GM19397 (cell line): ENCODE results near the gene SURF6.
A peak's percentile ranks its signal among the peaks of the same experiment; 100 is the strongest.
"Not testable (repeated sequence)": the region's sequence is repeated elsewhere in the genome, so short reads cannot be mapped to it uniquely, and the experiment has no call there.

ENCODE experiments used
- ATAC-seq: cut with Tn5 transposase; IDR thresholded peaks from one replicate; pipeline ENCODE4 v1.9.1; 2021; ENCODE audit warnings: mild to moderate bottlenecking, moderate library complexity; ENCODE audit not compliant: unreplicated experiment

Gene SURF6

DNA sequence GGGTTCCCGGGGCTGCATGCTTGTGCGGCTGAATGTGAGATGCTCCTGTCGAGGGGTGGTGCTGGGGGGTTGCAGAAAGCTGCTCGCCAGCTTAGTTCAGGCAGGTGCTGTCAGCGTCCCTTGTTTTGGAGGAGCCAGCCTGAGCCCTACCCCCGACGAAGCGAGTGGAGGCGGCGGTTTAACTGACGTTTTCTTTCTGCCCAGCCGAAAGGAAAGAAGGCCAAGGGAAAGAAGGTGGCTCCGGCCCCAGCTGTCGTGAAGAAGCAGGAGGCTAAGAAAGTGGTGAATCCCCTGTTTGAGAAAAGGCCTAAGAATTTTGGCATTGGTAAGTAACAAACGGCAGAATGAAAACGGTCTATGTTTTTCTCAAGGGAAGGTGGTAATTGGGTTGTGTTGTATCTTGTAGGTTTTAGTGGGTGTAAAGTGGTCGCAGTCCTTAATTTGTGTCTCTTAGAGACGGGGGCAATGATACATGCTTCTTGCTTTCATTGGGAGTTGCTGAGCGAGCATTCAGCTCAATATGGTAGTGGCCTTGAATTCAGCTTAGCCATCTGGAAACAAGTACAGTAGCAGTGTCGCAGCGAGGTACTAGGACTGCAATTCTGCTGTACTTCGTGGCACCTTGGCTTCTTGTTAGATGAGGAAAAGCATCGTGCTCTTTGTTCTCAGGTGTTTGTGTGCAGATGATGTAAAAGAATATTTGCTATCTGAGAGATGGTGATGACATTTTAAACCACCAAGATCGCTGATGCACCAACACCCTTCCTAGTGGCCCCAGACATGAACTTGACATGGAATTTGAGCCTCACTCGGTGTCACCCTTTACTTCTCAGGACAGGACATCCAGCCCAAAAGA, 13.0 kb upstream of the SURF6 start:
- no peak for ATAC-seq

DNA sequence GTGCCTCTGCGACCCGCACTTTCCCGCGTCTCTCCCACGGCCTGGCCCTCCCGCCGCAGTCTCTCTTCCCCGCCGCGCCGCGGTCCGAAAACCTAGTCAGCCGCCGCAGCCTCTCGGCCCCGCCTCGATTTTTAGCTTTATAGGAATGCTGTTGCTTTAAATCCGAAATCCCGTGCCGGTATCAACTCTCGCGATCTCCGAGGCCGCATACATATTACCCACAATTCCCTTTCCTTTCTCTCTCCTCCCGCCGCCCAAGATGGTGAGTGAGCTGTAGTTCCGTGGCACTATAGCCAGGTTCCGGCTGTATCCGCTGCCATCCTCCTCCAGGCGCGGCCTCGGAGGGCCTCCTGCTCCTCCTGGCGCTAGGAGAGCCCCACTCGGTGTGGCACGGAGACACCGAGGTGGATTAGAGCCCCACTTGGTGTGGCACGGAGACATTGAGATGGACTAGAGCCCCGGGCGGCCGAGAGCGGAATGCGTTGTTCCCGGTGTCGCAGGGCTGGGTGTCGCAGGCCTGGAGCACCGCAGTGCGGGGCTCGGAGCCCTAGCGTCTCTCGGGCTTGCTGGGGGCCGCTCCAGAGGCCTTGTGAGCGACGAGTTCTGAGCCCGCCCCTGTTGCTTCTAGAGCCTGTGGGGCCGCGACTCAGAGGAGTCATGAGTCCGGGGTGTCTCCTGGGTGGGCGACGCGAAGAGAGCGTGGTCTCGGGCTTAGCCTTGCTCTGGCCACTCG, 12.2 kb upstream of the SURF6 start, which contains the start of the genes MED22 and RPL7A:
Gene MED22, minus strand, starts transcription at position 147 of the 733 bp plus-strand sequence. CDS start 1,469 bp downstream, outside the sequence.
Gene RPL7A, plus strand, starts transcription at position 234 of the 733 bp plus-strand sequence. Its CDS starts 26 bp downstream, at position 260.
- ATAC-seq, result peak; percentile 48

DNA sequence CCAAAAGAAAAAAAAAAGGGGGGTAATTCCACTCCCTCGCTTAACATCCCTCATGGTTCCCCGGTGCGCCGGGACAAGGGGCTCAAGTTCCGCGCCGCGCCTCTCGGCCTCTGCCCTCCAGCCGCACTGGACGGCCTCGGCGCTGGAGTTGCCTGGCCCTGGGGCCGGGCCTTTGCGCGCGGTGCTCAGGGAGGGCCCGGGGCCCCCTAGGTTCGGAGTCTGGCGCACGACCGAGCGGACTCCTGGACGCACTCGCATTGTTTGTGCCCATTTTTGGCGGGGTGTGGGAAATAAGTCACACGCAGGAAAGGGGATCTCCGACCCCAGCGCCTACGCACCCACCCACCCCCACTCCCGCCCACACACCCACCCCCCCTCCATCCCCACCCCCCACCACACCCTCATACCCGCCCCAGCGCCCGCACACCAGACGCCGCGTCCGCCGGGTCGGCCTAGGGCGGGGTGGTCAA, 11.6 kb upstream of the SURF6 start:
- peak; percentile 34 for ATAC-seq

DNA sequence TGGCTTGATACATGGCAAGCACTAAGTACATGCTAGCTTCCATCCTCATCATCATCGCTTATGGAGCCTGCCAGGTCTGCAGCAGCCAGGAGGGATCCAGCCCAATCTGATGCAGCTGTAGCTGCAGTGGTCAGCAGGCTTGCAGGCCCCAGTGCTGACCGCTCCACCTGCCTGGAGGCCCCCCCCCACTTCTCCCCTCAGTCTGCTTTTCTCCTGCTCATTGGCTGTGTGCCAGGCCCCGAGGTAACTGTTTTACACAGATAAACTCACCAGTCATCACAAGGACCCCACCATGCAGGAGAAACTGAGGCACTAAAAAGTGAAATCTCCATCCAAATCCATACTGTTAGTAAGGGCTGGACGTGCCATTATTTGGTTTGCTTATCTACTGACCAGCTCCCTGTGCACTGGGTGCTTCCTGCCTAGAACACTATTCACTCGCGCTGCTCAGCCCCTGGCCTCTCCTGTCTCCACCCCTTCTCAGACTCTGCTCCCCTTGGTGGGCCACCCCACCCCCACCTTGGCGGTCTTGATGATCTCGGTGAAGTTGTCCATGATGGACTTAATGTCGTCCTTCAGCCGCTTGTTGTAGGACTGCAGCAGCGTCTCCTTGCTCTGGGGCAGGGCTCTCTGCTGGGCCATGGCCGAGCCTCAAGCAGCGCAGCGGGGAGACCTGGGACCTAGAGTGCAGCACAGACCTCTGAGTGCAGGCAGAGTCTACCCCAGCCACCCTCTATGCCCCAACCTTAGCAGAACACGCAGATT, 10.2 kb upstream of the SURF6 start:
- ATAC-seq, result no peak

DNA sequence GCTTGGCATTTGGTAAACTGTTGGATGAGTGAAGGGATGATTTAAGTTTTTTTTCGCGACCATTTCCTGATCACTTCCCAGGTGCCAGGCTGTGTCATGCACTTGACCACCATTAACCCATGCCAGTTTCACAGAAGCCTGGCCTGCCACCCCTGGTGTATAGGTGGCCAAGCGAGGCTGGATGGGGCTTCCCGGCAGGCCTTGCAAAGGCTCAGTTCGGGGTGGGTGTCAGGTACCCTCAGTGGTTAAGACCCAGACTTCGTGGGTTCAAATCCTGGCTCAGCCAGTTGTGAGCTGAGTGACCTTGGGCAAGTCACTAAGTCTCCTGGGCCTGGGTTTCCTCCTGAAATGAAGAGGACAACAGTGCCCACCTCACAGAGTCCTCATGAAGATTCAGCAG, 9.6 kb upstream of the SURF6 start:
- ATAC-seq, result no peak

DNA sequence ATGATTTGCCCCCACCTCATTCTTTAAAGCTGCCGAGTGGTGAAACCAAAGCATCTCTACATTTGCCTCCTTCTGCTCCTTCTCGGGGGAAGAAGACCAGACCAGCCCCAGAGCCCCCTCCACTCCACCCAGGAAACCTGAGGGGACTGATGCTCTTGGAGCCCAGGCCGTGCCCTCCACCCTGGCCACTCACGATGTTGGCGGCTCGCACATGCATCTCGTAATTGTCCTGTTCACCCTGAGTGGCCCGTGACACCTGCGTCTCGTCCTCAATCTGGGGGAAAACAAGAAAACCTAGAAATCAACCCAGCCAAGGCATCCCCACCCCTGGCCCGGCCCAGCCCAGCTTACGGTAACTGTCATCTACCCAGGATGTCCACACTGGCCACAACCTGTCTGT, 9.0 kb upstream of the SURF6 start:
- ATAC-seq, result no peak

DNA sequence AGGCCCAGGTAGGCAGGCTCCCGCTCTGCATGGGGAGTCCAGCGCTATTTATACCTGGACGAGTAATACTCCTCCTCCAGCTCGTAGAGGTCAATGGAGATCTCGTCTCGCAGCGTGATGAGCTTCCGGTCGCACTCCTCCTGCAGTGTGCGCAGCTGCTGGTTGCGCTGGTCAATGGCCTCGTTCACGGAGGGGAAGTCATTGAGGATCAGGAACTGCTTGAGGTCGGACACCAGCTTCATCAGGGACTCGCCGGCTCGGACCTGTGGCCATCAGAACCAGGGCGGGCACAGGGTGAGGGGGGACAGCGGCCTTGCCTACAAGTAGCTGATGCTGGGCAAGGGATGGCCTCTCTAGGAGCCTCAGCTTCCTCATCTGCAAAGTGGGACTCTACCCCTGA, 8.1 kb upstream of the SURF6 start:
- no peak for ATAC-seq

DNA sequence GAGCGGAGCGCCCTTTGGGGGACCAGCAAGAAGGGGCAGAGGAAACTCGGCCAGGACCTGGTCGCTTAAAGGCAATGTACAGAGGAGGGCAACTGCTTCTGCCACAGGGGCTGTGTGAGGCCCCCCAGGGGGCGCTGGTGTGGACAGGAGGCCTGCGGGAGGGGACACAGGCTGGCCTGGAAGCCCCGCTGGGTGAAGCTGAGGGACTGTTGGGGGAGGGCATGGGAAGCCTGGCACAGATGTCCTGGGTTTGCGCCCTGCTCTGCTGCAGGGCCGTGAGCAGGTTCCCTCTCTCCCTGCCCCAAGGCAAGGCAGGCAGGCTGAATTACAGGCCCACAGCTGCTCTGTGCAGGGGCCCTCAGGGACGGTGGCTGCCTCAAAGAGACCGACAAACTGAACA, 6.6 kb upstream of the SURF6 start:
- ATAC-seq, result no peak

DNA sequence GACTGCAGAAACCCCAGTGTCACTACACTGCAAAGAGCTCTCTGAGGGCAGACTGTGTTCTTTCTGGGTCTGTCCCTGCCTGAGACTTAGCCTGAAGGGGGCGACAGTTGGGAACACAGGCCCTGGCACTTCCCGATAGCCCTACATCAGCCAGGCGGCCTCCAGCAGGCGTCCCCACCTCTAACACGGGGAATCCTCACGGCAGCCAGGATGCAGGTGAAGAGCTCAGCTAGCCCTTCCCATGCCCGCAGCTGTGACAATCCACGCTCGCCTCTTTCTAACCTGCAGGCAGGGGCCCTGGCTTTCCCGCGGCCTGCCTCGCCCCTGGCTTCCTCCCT, 6.0 kb upstream of the SURF6 start:
- no peak for ATAC-seq

DNA sequence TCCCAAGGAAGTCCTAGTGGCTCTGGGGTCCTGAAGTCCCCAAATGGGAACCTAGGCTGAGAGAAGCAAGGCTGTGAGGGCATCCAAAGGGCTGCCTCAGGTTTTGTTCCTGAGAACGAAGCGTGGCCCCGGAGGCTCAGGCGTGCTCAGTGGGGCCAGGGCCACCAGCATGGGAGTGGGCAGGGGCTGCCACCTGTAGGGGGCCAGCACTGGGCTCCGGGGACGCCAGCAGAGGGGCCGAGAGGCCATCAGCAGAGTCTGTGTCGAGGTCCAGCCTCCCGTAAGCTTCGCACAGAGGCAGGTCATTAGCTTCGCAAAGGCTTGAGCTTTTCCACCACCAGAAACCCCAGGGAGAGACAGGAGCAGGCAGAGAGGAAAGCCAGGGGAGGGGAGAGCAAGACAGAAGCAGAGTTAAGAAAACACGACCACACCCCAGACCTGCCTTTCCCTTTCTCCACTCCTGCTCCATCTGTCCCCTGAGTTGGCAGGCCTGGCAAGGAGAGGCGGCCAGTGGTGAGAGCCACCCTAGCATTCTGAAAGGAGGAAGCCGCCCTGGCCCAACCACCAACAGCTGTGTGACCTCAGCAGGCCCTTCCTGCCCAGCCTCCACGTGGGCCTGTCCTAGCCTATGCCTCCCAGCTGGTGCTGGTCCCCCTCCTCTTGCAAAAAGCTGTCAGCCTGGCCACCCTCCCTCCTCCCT, 5.5 kb upstream of the SURF6 start:
- no peak for ATAC-seq

DNA sequence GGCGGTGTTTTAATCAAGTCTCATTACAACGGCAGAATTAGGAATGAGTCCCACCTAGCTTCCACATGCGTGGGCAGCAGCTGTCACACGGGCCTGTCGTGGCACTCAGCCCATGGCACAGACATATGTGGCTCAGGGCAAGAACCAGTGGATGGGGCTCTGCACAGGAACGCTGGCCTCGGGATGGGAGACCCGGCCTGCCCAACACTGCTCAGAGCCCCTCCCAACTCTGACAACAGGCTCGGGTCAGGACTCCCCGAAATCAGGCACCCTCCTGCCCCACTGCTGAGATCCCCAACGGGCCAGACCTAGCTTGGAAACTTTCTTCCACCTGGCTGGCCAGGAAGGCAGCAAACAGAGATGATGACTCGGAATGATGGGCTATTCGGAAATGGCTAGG, 4.9 kb upstream of the SURF6 start:
- ATAC-seq, result no peak

DNA sequence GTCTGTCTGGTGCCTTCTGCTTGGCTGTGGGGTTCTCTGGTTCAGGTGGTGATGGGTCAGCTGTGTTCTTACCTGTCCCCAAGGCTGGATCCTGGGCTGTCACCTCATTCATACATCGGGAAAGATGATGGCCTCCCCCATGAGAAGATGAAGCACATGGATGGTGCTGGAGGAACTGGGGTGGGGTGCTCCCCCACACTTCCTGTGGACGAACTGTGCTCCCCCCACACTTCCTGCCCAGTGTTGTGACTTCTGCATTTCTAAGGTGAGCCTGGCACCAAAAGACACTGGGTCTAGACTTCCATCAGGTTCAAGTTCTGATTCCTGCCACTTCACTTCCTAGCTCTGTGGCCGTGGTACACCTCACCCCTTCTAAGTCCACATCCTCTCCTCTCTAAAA, 4.3 kb upstream of the SURF6 start:
- ATAC-seq, result no peak

DNA sequence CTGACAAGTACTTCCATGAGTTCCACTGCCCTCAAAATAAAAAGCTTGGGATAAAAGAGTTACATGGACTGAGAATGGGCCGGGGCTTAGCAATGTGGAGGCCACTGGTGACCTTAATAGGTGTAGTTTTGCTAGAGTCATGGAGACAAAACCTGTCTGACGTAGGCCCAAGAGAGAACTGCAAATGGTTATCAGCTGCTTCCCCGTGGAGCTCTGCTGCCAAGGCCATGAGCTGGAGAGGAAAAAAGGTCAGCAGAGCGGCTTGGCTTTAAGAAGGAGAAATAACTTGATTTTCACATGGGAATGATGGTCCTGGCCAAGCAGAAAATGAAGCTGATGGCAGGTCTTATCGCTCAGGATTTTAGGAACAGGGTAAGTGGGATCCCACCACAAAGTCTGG, 3.7 kb upstream of the SURF6 start:
- ATAC-seq, result no peak

DNA sequence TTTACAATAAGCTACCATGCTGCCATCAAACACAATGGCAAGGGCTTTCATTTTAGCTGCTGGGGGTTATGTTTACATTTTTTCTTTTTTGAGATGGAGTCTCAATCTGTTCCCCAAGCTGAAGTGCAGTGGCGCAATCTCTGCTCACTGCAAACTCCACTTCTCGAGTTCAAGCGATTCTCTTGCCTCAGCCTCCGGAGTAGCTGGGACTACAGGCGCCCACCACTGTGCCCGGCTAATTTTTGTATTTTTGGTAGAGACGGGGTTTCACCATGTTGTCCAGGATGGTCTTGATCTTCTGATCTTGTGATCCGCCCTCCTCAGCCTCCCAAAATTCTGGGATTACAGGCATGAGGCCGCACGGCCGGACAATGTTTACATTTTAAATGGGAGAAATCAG, 1.1 kb downstream of the SURF6 start:
- not testable (repeated sequence) for ATAC-seq

DNA sequence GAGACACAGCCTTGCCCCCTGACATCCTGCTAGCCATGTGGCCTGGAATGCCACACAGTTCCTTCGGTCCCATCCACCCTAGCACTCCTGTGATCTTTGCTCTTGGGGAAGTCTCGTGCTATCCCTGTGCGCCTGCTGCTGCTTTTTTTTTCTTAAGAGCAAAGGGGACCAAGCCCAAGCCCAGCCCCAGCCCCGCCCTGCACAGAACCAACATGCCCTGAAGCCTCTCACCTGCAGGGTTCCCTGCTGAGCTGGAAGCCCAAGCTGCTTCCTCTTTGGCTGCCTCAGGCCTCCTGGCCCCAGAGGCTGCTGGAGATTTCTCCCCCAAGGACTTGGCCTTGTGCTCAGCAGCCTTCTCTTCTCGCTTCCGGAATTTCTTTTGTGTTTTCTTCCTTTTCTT, 1.8 kb downstream of the SURF6 start:
- ATAC-seq, result no peak

DNA sequence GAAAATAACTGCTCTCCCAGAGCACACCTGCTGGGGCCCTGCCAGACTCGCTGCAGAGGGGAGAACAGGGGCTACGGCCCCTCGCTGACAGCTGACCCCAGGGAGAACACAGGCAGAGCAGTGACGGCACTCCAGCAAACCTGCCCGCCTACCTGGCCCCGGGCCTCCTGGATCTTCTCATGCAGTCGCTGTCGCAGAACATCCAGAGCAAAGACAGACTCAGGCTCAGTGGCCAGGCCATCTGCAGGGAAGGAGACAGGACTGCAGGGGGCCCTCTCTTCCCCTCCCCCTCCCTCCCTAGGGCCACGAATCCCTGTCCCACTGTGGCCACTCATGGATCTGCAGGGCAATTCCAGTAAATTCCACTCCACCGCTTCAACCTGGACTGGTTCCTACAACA, 2.4 kb downstream of the SURF6 start:
- ATAC-seq, result no peak

DNA sequence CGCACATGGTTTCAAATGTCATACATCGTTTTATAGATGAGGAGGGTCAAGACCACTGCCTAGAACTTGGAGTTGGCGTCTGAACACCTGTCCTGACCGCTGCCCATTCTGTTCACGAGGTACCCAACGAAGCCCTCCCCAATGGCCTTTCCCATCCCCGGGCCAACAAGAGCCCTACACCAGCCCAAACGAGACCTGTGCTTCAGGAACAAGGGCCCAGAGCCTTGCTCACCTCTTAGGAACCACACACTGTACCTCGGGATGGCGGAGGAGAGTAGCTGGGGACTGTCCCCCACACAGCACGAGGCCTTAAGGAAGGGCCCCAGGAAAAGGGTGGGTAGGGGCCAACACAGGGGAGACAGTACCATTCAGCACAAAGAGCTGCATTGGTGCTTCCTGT, 3.0 kb downstream of the SURF6 start:
- no peak for ATAC-seq

DNA sequence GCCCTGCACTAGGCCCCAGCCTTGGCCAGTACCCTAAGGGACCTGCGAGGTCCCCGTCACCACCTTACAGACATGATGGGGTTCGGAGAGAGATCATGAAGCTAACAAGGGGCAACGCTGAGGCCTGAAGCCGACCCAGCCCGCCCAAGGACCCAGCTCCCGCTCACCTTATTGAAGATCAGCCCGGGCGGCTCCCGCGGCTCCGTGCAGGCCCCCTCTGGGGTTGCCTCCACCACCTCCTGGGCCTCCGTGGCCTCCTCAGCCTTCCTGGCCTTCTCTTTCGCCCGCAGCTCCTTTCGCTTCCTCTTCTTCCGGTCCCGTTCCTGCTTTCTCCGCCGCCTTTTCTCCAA, 3.6 kb downstream of the SURF6 start:
- ATAC-seq, result no peak

DNA sequence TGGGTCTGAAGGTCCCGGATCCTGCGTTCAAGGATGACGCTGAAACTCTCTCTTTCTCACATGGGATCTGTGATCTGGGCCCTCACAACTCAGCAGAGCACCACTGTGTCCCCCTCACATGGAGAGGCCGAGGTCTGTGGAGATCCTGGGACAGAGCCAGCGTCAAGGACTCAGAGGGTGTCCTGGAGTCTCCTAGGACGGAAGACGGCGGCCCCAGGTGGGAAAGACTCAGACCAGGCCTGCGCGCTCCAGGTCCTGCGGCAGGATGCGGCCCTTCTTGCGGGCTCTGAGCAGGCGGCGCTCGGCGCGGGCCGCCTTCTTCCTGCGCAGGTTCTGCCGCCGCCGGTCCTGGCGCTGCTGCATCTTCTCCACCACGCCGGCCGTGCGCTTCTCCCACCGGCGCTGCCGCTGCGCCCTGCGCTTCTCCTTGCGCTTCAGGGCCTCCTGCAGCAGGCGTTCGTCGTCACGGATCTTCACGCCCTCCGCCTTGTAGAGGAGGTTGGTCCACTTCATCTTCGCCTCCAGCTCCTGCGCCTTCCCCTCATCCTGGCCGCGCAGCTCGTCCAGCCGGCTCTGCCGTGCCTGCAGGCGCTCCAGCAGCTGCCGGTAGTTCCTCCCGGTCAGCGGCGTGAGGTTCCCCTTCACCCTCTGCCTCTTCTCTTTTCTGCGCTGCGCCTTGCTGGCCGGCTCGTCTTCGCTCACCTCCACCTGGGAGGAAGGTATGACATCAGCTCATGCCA, 4.2 kb downstream of the SURF6 start:
- ATAC-seq, result no peak

DNA sequence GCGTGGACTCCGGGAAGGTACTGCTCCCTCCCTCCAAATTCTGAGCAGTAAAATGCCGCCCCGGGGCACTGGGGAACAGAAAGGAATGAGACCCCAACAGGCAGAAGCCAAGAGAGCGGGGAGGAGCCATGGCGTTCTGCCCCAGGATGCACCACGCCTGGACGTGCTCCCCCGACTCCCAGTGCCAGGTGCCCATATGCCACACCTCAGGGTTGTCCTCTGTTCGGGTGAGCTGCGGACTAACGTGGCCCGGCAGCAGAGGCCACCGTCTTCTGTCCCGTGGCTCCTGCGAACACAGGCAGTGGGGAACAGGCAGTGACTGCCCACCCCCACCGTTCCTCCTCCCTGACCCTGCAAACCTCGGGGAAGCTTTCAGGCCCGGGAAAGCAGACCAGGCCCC, 4.8 kb downstream of the SURF6 start:
- no peak for ATAC-seq
